GM12801 (cell line): ENCODE measurements around the gene OR52E2.

Experiments used
- CTCF ChIP-seq: IDR thresholded peaks from one replicate; pipeline ENCODE4 v1.5.1; 2011; ENCODE audit warnings: control low read depth; ENCODE audit not compliant: insufficient read length; ENCODE audit errors: extremely low read depth

Gene OR52E2

DNA sequence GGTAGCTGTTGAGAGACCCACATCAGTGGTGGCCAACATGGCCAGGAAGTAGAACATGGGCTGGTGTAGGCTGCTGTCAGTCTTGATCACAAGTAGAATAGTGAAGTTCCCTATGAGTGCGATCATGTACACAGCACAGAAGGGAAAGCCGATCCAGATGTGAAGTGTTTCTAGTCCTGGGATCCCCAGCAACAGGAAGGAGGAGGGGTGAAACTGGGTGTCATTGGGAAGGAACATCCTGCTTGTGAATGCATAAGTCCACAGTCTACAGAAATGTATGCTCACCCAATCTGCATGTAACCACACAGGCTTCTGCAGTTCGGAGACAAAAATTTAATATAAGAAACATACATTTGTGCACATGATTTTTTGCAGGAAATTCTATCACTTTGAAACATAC is at the start of gene OR52E2:
Gene OR52E2 (minus strand): TSS at position 237 of the 400 bp plus-strand sequence. CDS start 0 bp downstream, at position 237.
- no peak for TF ChIP-seq CTCF

DNA sequence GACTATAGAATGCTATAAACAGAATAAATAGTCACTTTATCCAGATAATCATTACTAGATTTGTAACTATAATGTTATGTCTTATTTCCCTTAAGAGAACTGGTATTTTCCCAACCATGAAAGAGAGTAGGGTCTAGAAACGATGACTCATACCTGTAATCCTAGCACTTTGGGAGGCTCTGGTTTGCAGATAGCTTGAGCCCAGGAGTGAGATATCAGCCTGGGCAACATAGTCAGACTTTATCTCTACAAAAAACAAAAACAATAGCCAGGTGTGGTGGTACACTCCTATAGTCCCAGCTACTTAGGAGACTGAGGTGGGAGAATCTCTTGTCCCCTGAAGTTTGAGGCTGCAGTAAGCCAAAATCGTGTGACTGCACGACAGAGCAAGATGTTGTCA is 47.9 kb upstream of the OR52E2 start:
- TF ChIP-seq CTCF, result no peak

DNA sequence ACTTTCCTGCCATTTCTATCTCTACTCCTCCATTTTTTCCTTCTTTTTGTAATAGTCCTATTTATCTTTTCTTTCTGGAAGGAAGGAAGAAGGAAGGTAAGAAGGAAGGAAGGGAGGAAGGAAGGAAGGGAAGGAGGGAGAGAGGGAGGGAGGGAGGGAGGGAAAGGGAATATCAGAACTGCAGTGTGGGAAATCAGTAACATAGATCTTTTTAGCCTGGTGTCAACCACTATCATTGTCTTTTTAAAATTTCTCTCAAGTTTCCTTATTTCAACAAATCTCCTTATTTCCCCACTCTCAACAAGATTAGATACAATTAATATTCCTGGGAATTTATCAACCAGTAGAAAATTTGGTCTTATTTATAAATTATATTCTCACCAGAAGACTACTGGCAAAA is 43.6 kb upstream of the OR52E2 start:
- no peak for TF ChIP-seq CTCF

DNA sequence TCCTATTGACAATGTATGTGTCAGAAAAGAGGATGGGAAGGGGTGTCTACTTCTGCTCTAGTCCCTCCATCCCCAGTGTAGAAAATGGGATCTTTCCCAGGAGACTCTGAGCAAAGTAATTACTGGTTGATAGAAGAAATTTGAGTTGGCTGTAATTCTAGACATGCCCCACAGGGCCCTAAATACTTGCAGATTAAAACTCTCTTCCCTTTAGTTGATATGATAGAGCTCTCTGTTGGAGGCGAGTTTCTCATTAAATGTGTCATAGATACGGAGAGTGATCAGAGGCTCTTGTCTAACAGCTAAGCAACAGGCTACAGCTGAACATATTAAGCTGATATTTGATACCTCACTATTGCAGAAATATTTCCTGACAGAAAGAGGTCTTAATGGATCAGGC is 42.8 kb upstream of the OR52E2 start:
- no peak for TF ChIP-seq CTCF

- TF ChIP-seq CTCF, result no peak
Observed at GRCh38 chr11:5096011-5096410, 36.6 kb upstream of the OR52E2 start.

DNA sequence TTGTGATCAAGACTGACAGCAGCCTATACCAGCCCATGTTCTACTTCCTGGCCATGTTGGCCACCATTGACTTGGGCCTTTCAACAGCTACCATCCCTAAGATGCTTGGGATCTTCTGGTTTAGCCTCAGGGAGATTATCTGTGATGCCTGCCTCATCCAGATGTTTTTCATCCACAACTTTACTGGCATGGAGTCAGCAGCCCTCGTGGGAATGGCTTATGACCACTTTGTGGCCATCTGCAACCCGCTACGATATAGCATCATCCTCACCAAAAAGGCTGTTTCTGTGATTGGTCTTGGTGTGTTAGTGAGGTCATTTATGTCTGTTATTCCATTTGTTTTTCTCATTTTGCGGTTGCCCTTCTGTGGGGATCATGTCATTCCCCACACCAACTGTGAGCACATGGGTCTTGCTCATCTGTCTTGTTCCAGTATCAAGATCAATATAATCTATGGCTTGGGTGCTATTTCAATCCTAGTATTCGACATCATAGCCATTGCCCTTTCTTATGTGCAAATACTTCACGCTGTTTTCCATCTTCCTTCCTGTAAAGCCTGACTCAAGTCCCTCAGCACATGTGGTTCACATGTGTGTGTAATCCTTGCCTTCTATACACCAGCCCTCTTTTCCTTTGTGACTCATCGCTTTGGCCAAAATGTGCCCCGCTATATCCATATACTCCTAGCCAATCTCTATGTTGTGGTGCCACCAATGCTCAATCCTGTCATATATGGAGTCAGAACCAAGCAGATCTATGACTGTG is 33.6 kb upstream of the OR52E2 start:
- TF ChIP-seq CTCF, result no peak

DNA sequence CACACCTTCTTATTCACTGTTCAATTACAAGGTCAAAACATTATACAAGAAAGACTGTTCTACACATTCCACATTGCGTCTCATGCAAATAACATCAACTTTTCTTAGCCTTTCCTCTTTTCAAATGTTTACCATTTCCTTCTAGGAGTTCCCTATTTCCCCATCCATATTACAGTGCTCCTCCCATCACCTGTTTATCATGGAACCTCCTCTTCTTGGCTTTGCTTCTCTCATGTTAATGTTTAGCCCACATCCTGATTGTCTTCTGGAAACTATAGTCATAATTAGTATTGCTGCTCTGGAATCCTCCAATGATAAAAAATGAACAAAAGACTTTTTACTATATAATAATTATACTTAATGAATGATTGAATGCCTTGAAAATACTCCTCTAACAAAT is 31.2 kb upstream of the OR52E2 start:
- TF ChIP-seq CTCF, result no peak
